ENCODE measurements around the gene MRPL17. TPM values are rescaled to one million over a fixed set of nuclear protein-coding genes. Genes with fewer than 3 reads are reported as not detected.

The MRPL17 gene
- total RNA-seq, 1 experiment from 2014 or later = 78.1 TPM

DNA sequence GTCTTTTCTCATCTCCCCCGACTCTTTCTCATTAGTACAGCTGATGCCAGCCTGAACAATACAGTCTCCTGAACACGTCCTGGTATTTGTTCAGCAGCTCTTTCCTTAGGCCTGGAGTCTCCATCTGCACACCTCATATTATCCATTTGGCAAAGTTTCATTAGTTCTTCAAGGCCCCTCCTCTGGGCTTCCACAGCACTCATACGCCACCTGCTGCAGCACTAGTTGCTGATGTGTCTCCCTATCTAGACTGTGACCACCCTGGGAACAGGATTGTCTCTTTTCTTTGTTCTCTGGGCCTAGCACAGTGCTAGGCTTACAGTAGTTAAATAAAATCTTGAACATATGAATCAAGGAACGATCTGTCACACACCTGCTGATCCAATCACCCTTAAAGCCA is 44.7 kb downstream of the MRPL17 start:
- H4K20me1 ChIP-seq (ENCODE audit: low read length) = no peaks in the 10 kb centered on the region
- H3K27me3 ChIP-seq (ENCODE audit: low read length) = 0 out of 2 replicates have a peak, but pooled peaks cover 4% of the 10 kb centered on the region

DNA sequence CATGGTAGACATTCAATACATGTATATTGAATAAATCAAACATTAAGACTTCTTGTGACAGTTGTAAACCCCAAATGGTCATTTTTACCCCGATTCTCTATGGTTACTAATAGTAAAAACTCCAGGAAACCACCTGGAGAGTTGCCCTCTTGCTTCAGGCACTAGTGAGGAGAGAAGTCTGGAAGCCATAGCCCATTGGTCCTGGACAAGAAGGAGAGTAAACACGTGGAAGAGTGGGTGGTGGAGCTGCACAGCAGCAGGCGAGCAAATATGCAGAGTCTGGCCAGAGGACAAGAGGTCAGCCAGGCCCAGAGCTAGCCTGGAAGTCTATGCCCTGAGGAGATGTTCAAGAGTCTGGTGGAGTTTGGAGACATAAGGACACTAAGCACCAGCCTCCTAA is 45.3 kb downstream of the MRPL17 start:
- ATAC-seq (no peak), DNase-seq (no peak)
- BruUV-seq (replicated peaks) = no TSS peak
- H3K4me1 ChIP-seq (ENCODE audit: insufficient read depth, low read length) = no peaks in the 10 kb centered on the region
- H2AFZ ChIP-seq (ENCODE audit: low read length) = no peak overlapping the region
- no peak overlapping the region for H3K4me2 ChIP-seq (ENCODE audit: low read length)
- no peak overlapping the region for H3K9ac ChIP-seq (ENCODE audit: low read length)
- no peaks in the 10 kb centered on the region for H3K27me3 ChIP-seq (ENCODE audit: low read length)
- intact Hi-C loops (cut with micrococcal nuclease) = no loop called here
- H3K27ac ChIP-seq (ENCODE audit: low read length) = no peak overlapping the region
- ChIA-PET POLR2A (ENCODE audit: unreplicated experiment) (no interaction called here), CTCF (interaction anchor here (1.3 kb wide), 1 partner anchor 107 kb away, joined by 5 read pairs; no protein-coding TSS in a partner anchor)
- no peak overlapping the region for H3K4me3 ChIP-seq (ENCODE audit: low read length)
- no peaks in the 10 kb centered on the region for H3K9me3 ChIP-seq (ENCODE audit: low read length)
- H4K20me1 ChIP-seq (ENCODE audit: low read length) = no peaks in the 10 kb centered on the region
- H3K36me3 ChIP-seq (ENCODE audit: low read depth, low read length) = no peaks in the 10 kb centered on the region
- no peaks in the 10 kb centered on the region for H3F3A ChIP-seq (ENCODE audit: low read length, unreplicated experiment)
- TF ChIP-seq EZH2 (IDR thresholded peaks at IDR 0.05; ENCODE audit: low read length, unreplicated experiment) = no peak
- TF ChIP-seq EZH2phosphoT487 (IDR thresholded peaks at IDR 0.05; ENCODE audit: borderline replicate concordance, low read length) = no peak
- TF ChIP-seq, protein P1, sequence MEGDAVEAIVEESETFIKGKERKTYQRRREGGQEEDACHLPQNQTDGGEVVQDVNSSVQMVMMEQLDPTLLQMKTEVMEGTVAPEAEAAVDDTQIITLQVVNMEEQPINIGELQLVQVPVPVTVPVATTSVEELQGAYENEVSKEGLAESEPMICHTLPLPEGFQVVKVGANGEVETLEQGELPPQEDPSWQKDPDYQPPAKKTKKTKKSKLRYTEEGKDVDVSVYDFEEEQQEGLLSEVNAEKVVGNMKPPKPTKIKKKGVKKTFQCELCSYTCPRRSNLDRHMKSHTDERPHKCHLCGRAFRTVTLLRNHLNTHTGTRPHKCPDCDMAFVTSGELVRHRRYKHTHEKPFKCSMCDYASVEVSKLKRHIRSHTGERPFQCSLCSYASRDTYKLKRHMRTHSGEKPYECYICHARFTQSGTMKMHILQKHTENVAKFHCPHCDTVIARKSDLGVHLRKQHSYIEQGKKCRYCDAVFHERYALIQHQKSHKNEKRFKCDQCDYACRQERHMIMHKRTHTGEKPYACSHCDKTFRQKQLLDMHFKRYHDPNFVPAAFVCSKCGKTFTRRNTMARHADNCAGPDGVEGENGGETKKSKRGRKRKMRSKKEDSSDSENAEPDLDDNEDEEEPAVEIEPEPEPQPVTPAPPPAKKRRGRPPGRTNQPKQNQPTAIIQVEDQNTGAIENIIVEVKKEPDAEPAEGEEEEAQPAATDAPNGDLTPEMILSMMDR (conservative IDR thresholded peaks at IDR 0.05; ENCODE audit: low read depth, low read length) = no peak
- no peaks in the 10 kb centered on the region for H3K79me2 ChIP-seq (ENCODE audit: low read length)
- H3K9me2 ChIP-seq (replicated peaks; ENCODE audit: low read length) = no peaks in the 10 kb centered on the region

More for the DNA sequence above, 44.7 kb downstream of the MRPL17 start:
- no peak overlapping the region for H2AFZ ChIP-seq (ENCODE audit: low read length)
- ChIA-PET CTCF (interaction anchor here (1.3 kb wide), 1 partner anchor 107 kb away, joined by 5 read pairs; no protein-coding TSS in a partner anchor), POLR2A (ENCODE audit: unreplicated experiment) (no interaction called here)
- ATAC-seq (no peak), DNase-seq (no peak)
- no peak for TF ChIP-seq EZH2phosphoT487 (IDR thresholded peaks at IDR 0.05; ENCODE audit: borderline replicate concordance, low read length)
- TF ChIP-seq, protein P1 (conservative IDR thresholded peaks at IDR 0.05; ENCODE audit: low read depth, low read length) = no peak
- no peak for TF ChIP-seq EZH2 (IDR thresholded peaks at IDR 0.05; ENCODE audit: low read length, unreplicated experiment)
- H3F3A ChIP-seq (ENCODE audit: low read length, unreplicated experiment) = no peaks in the 10 kb centered on the region
- no peaks in the 10 kb centered on the region for H3K36me3 ChIP-seq (ENCODE audit: low read depth, low read length)
- no peaks in the 10 kb centered on the region for H3K9me2 ChIP-seq (replicated peaks; ENCODE audit: low read length)
- BruUV-seq (replicated peaks) = no TSS peak
- no peaks in the 10 kb centered on the region for H3K4me1 ChIP-seq (ENCODE audit: insufficient read depth, low read length)
- intact Hi-C loops (cut with micrococcal nuclease) = no loop called here
- no peaks in the 10 kb centered on the region for H3K9me3 ChIP-seq (ENCODE audit: low read length)
- H3K4me3 ChIP-seq (ENCODE audit: low read length) = no peak overlapping the region
- no peaks in the 10 kb centered on the region for H3K79me2 ChIP-seq (ENCODE audit: low read length)
- H3K27ac ChIP-seq (ENCODE audit: low read length) = no peak overlapping the region
- no peak overlapping the region for H3K4me2 ChIP-seq (ENCODE audit: low read length)
- H3K9ac ChIP-seq (ENCODE audit: low read length) = no peak overlapping the region

DNA sequence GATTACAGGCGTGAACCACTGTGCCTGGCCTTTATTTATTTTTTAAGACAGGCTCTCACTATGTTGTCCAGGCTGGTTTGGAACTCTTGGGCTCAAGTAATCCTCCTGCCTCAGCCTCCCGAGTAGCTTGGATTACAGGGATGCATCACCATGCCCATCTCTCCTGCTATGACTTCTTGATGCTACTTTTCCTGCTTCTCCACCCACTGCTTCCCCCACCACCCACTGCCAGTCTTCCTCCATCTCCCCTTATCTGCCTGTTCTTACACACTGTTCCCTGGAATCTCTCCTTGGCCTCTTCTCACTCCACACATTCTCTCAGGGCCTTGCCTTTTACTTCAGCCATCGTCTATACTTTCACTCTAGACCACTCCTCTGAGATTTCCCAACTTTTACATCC is 46.7 kb downstream of the MRPL17 start:
- no TSS peak for BruUV-seq (replicated peaks)
- TF ChIP-seq EZH2phosphoT487 (IDR thresholded peaks at IDR 0.05; ENCODE audit: borderline replicate concordance, low read length) (no peak), EZH2 (IDR thresholded peaks at IDR 0.05; ENCODE audit: low read length, unreplicated experiment) (no peak)
- TF ChIP-seq, protein P1 (conservative IDR thresholded peaks at IDR 0.05; ENCODE audit: low read depth, low read length) = no peak
- Histone ChIP-seq H3K36me3 (ENCODE audit: low read depth, low read length) (no peaks in the 10 kb centered on the region), H3K4me1 (ENCODE audit: insufficient read depth, low read length) (no peaks in the 10 kb centered on the region), H3K79me2 (ENCODE audit: low read length) (no peaks in the 10 kb centered on the region), H4K20me1 (ENCODE audit: low read length) (no peaks in the 10 kb centered on the region), H3K27me3 (ENCODE audit: low read length) (no peaks in the 10 kb centered on the region), H3K4me3 (ENCODE audit: low read length) (no peak overlapping the region), H3K4me2 (ENCODE audit: low read length) (no peak overlapping the region), H3K27ac (ENCODE audit: low read length) (no peak overlapping the region), H3K9ac (ENCODE audit: low read length) (no peak overlapping the region), H3K9me2 (replicated peaks; ENCODE audit: low read length) (no peaks in the 10 kb centered on the region), H2AFZ (ENCODE audit: low read length) (no peak overlapping the region), H3F3A (ENCODE audit: low read length, unreplicated experiment) (no peaks in the 10 kb centered on the region), H3K9me3 (ENCODE audit: low read length) (no peaks in the 10 kb centered on the region)
- CTCF ChIA-PET = no interaction called here
- DNase-seq (no peak), ATAC-seq (no peak)
- intact Hi-C loops (cut with micrococcal nuclease) = no loop called here
- POLR2A ChIA-PET (ENCODE audit: unreplicated experiment) = no interaction called here
